GM18519 (cell line): ENCODE measurements around the gene JAZF1.
"Not testable (repeated sequence)": the region's sequence is repeated elsewhere in the genome, so short reads cannot be mapped to it uniquely, and the experiment has no call there.

Experiments used
- ATAC-seq: cut with Tn5 transposase; IDR thresholded peaks from one replicate; pipeline ENCODE4 v1.9.1; 2021; ENCODE audit warnings: mild to moderate bottlenecking, moderate library complexity; ENCODE audit not compliant: unreplicated experiment, low FRiP score

Gene JAZF1

DNA sequence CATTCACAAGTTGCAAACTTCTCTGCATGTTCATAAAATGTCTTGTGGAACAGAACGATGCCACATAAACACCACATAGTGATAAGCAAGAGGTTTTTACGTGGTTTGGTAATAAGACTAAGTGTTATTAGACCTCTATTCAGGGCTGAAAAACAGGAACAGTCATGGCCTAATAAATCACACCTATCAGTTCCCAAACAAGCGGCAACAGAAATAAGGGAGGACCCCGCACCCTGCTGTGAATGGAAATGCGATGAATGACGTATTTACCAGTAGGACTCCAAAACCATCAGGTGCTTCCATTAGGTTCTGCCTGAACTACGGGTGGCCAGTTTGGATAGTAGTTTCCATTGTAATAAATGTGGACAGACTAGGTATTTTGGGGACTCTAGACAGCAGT lies 311.5 kb downstream of the JAZF1 start:
- ATAC-seq = no peak

- ATAC-seq = no peak
Observed at GRCh38 chr7:27868131-27868550, 312.5 kb downstream of the JAZF1 start.

GRCh38 chr7:27866828-27867672 lies 313.5 kb downstream of the JAZF1 start:
- ATAC-seq = no peak

DNA sequence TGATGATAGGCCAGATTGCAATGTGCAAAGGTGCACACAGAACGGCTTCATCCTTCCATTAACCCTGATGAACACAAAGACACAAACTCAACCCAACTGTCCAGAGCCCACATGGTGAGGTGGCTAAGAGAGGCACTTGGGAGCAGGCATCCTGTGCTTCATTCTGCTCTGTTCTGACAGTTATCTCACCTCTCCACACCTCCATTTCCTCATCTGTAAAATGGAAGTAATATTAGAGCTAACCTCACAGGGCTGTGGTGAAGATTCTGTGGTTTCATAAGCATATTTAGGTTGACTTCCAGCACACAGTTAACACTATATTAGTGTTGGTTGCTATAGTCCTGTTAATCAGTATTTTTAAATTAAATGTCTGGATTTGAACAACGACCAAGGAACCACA lies 314.3 kb downstream of the JAZF1 start:
- no peak for ATAC-seq

DNA sequence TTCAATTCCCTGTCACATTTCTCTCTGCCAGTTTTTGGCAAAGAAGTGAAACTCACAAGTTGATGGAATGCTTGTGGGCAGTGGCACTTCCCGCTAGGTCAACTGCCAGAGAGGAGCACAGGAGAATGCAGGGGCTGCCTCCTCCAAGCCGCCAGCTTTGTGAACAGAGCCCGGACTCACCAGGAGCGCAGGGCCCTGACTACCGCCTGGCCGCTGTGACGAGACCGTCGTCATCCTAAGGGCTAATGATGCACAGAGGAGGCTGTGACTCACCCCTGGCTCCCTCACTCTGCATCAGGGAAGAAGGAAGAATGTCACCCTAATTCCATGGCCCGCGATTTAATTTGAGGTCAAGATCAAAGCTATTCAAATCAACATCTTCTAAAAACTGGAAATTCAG lies 316.7 kb downstream of the JAZF1 start:
- ATAC-seq = no peak

- no peak for ATAC-seq
Observed at GRCh38 chr7:27861747-27862146, 318.8 kb downstream of the JAZF1 start.

DNA sequence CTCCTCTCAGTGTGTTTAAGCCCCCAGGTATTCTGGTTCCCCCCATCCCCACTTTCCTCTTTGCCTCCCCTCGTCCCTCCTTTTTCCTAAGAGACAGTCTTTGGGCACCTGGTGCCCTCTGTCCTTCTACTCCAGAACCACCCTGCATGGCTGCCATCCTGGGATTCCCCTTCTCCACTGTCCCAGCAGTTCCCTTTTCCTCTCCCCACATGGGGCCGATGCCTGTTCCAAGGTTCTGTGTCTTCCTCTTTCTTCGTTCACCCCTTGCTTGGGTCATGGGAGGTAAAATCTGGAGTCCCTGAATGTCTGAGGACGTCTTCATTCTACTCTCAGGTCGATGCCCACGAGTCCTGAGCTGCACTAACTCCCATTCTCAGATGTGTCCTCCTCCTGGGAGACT lies 319.8 kb downstream of the JAZF1 start:
- no peak for ATAC-seq

GRCh38 chr7:27856703-27857485 lies 323.7 kb downstream of the JAZF1 start:
- not testable (repeated sequence) for ATAC-seq

DNA sequence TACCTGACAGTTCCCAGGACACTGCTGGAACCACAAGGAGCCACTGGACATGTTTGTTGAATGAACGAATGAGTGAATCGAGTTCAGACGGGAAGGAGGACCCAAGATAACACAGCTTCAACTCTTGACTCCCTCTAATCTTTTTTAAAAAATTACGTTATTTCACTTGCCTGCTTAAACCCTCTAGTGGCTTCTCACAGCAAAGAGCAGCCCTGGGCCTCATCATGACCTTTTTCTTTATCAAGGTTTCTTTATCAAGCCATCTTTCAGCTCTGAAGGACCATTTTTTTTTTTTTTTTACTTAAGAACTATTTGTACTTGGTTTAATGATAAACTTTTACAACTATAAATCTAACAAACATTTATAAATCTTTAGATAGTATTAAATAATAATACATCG lies 330.1 kb downstream of the JAZF1 start:
- no peak for ATAC-seq

DNA sequence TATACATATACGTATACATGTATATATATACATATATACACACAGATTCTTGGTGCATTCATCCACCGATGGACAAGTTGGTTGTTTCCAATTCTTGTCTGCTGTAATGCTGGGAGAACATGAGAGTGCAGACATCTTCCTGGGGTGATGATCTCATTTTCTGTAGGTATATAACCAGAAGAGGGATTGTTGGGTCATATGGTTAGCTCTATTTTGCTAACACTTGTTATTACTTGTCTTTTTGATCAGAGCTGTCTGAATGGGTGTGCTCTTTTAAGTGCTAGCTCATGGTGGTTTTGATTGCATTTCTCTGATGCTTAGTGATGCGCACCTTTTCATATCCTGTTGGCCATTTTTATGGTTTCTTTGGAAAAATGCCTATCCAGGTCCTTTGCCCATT lies 334.2 kb downstream of the JAZF1 start:
- no peak for ATAC-seq

DNA sequence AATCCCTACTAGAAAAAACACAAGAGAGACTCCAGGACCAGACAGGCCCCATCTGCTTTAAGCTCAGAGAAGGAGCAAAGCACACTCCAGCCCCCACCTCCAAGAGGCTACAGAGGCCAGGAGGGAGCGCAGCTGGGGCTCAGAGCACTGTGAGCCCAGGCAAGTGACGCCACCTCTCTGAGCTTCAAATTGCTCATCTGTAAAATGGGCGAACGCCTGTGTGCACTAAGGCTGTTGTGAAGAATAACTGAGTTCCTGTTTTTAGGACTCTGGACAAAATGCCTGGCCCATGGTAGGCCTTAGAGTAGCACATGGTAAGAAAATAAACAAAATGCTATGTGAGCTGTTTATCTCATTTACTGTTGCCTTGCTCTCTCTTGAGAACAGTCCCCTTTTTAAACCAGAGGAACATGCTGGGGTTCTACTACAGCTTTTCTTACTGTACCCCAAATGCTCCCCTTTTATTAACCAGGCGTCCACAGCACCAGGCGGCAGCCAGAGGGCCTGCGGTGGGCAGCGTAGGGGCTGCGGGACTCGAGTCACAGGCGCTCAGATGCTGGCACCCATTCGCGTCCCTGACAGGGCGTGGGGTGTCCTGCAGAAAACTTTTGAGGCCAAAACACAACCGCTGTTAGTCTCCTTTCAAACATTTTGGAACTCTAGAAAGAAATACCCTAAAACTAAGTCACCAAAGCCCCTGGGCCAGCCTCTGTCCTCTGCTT lies 336.9 kb downstream of the JAZF1 start:
- ATAC-seq = no peak

DNA sequence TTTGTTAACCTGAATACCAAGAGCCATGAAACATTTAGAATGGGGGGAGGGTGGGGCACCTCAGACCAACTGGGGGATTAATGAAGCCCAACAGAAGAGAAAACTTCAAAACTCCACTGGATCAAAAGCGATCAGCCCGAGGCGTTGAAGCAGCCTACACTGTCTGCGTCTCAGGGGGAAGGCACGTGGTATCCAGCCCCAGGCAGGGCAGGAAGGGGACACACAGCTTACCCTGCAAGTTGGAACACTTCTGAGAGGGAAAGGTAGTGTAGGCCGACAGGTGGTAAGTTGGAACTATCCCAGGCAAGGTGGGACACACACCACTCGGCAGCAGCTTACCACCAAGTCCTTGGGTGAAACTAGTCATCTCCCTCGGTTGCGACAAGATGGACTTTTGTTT lies 337.7 kb downstream of the JAZF1 start:
- ATAC-seq = no peak

- ATAC-seq = no peak
Observed at GRCh38 chr7:27842094-27842692, 338.4 kb downstream of the JAZF1 start.

DNA sequence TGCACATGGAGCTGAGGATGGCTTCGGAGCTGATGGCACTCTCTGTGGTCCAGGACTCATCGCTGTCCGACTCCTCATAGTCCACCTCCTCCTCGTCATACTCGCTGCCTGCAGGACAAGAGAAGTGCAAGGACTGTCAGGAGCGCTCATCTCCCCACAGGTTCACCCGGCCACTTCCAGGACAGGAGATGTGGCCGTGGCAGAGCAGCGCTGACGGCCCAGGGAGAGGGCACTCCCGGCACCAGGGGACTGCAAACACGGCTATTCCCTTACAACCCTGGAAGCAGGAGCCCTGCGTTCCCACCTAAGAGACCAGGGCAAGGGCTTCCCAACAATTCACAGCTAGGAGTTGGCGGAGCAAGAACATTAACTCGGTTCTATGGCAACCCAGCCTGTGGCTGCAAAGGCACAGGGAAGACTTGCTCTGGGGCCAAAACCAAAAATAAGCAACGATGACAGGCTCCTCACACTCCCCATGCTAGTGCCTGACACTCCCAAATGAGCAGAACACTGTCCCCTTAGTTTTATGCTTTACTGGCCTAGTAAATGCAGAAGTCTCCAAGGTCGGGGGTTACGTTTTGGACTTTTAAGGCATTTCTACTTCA lies 339.7 kb downstream of the JAZF1 start:
- ATAC-seq = no peak

GRCh38 chr7:27840313-27840712 lies 340.3 kb downstream of the JAZF1 start:
- no peak for ATAC-seq

- ATAC-seq = no peak
Observed at GRCh38 chr7:27839099-27839498, 341.5 kb downstream of the JAZF1 start.

- ATAC-seq = no peak
Observed at GRCh38 chr7:27836536-27836935, 344.1 kb downstream of the JAZF1 start.

GRCh38 chr7:27835376-27835775 lies 345.2 kb downstream of the JAZF1 start:
- no peak for ATAC-seq

- no peak for ATAC-seq
Observed at GRCh38 chr7:27834179-27834921, 346.2 kb downstream of the JAZF1 start.

GRCh38 chr7:27826357-27826756 lies 354.2 kb downstream of the JAZF1 start:
- no peak for ATAC-seq
